ENCODE results near the gene ADCY5.

Gene ADCY5

DNA sequence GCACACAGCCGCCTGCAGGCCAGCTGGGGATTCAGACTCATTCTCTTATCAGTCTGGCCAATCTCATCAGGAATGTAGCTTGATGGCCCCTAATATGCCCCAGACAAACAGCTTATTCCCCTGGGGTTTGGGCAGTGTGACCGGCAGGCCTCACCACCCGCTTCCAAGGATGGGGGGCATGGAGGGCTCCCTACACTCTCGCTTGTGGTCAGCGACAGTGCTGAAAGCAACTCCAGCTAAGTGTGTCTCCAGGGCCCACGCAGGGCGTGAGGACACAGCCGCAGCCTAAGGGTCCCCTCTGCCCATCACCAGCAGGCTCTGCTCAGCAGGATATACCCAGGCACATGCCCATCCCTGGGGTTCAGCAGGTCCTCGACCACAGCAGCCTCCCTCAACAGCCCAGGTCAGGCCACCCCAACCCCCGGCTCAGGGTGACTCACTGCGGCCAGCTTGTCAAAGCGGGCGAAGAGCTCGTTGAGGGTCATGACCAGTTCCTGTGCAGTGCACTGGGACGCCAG, 116.7 kb downstream of the ADCY5 start:
- Mint-ChIP-seq H3K27me3 (peaks cover 11% of the 10 kb centered on the region), H3K4me3 (no peak overlapping the region), H3K27ac (no peak overlapping the region), H3K4me1 (peaks cover 10% of the 10 kb centered on the region), H3K9me3 (no peaks in the 10 kb centered on the region)
- DNase-seq (no peak), ATAC-seq (no peak)

DNA sequence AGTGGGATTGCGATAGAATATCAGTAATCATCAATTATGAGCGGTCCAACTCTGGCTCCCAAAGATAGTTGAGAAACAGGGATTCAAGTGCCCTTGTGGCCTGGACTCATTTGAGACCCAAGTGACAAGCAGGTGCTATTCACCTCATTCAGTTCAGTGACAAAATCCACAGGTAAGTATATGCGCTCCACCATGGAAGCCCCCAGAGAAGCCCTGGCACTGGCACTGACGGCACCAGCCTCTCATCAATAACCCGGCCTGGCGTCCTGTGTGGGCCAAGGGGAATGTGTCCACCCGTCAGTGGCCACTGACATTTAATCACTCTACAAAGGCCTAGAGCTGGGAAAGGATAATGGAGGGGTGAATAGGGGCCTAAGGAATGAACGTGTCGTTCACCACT, 117.2 kb downstream of the ADCY5 start:
- H3K4me3 Mint-ChIP-seq, result no peak overlapping the region
- H3K27me3 Mint-ChIP-seq, result peaks cover 11% of the 10 kb centered on the region
- H3K9me3 Mint-ChIP-seq, result no peaks in the 10 kb centered on the region
- ATAC-seq (no peak), DNase-seq (no peak)
- no peak overlapping the region for H3K27ac Mint-ChIP-seq
- H3K4me1 Mint-ChIP-seq, result peaks cover 10% of the 10 kb centered on the region

DNA sequence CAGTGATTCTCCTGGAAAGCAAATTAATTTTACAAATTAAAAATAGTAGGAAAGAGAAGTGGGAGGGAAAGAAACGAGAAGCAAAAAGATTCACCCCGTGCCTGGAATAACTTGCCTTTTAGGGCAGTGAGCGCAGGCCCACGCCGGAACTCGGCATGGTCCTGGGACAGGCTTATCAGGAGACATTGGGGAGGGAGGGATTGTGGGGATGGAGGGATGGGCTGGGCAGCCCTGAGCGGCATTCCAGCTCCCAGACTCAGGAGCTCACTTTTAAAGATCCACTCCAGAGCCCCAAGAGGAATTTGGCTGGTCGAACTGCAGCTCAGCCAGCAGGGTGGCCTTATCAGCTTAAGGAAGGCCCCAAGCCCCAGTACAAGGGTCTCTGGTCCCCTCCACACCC, 117.9 kb downstream of the ADCY5 start:
- Mint-ChIP-seq H3K4me3 (no peak overlapping the region), H3K27me3 (peaks cover 11% of the 10 kb centered on the region), H3K9me3 (no peaks in the 10 kb centered on the region), H3K4me1 (peaks cover 10% of the 10 kb centered on the region), H3K27ac (no peak overlapping the region)
- no peak for DNase-seq
- no peak for ATAC-seq

DNA sequence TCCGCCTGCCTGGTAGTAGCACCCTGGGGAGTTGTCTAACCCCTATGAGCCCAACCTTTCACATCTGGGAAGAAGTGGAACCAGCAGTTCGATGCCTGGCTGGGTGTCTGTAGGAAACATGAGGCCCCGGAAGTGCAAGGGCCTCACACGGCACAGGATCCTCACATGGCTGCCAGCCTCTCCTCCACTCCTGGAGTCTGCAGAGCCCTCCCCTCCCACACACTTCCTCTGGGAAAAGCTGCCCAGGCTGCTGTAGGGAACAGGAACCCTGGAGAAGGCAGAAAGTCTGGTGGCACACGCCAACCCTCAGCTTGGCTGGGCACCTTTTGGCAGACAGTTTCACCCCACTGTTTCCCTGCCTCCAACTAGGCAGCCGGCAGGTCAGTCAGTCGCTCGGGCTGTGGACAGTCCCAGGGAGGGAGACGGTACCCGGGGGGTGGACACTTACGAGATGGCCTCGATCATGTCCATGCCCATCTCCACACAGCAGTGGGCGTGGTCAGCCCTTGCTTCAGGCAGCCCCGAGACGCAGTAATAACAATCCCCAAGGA, 118.4 kb downstream of the ADCY5 start:
- H3K27ac Mint-ChIP-seq, result no peak overlapping the region
- no peak for ATAC-seq
- peaks cover 9% of the 10 kb centered on the region for H3K4me1 Mint-ChIP-seq
- DNase-seq, result no peak
- no peaks in the 10 kb centered on the region for H3K9me3 Mint-ChIP-seq
- no peak overlapping the region for H3K4me3 Mint-ChIP-seq
- H3K27me3 Mint-ChIP-seq, result peaks cover 11% of the 10 kb centered on the region

DNA sequence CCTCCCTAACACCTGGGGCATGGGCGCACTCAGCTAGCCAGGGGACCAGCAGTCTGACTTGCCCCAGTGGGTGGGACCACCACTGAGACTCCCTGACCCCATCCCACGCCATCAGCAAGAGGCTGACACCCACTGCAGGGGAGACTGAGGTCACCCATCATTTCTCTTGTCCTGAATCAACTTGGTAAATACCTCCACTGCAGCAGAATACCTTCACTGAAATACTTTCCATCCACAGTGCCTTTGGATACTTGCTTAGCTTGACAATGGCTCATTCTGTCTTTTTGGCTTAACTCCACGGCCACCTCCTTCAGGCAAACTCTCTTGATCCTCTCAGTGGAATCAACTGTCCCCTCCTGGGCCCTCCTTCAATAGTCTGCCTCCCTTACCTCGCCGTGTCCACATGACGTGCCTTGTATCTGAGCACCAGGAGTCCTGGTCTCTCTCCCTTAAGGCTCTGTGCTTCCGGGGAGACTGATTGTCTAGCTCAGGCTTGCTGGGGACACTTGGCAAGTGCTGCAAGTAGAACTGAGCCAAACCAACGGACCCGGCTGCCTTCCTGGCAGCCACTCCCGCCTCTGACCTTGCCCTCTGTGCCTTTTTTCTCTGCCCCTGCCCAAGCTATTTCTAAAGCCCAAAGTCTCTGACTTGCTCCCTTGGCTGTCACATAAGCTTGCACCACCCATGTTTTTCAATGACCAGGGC, 119.1 kb downstream of the ADCY5 start:
- H3K4me3 Mint-ChIP-seq, result no peak overlapping the region
- ATAC-seq, result no peak

DNA sequence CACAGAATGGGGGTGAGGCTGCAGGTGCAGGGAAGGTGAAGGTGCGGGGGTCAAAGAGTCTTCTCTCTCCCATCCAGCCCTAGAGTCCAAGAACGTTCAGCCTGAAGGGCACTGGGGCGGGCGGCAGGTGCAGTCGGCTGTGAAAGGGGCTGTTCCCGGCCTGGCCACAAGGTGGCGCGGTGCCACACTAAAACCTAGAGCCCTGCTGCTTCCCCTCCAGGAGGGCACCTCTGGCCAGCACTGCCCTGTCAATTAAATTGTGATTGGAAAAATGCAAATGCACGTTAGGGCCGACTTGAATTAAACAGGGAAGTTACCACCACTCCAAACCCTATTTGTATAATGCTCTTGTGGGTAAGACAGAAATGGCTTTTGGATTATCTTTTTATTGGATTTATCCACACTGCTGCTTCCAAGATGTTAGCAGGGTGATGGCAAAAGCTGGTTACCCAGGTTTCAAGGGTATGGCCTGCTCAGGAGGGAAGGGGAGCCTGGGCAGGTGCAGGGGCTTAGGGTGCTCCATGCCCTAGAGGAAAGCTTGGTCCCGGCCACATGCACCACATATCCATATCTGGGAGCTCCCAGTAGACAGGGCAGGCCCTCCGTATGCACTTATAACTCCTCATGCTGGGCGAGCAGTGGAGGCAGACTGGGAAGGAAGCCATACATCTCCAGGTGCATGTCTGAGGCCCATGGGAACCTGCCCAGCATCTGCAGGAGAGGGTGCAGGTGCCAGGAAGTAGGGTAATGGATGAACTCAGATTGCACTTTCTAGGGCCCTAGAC, 119.8 kb downstream of the ADCY5 start:
- H3K27me3 Mint-ChIP-seq, result peaks cover 11% of the 10 kb centered on the region
- H3K9me3 Mint-ChIP-seq, result no peaks in the 10 kb centered on the region
- ATAC-seq (peak; percentile 65), DNase-seq (peak; percentile 68 to 78)
- no peaks in the 10 kb centered on the region for H3K4me1 Mint-ChIP-seq
- no peak overlapping the region for H3K27ac Mint-ChIP-seq
- no peak overlapping the region for H3K4me3 Mint-ChIP-seq

More for the DNA sequence above, 119.1 kb downstream of the ADCY5 start:
- H3K4me1 Mint-ChIP-seq, result peaks cover 2% of the 10 kb centered on the region
- no peak for DNase-seq
- H3K9me3 Mint-ChIP-seq, result no peaks in the 10 kb centered on the region
- H3K27ac Mint-ChIP-seq, result no peak overlapping the region
- peaks cover 11% of the 10 kb centered on the region for H3K27me3 Mint-ChIP-seq

DNA sequence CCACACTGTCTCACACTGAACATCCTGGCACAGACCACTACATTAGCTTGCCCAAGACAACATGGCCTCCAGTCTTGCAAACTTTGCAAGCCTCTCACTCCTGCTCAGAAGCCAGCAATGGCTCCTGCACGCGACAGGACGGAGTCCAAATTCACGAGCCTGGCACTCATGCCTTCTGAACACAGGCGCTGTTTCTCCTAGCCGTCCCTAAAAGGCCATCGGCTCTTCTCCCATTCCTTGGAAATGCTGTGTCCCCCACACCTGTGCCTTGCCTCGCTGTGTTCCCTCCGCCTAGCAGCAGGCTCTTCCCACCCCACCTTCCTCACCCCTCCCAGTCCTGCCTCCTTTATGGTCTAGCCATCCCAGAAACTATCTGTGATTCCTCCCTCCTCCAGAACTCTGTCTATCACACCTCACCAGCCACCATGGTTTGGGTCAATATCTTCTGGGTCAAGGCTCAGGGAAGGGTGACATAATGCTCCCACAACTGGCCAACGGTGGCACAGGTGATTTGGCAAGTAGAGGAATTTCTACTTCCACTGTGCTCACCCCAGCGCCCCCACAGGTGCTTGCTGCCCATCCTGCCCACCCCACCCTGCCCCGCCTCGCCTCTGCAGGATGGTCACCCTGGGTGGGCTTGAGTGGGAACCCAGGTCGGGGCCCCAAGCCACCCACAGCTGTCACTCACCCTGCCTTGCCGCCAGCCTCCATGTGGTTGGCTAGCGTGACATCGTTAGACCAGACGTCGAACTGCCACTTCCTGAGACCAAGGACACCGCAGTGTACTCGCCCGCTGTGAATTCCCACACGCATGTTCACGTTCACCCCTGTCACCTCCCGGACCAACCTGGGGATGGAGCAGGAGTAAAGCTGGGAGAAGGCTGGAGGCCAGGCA, 120.7 kb downstream of the ADCY5 start:
- ATAC-seq, result no peak
- H3K4me1 Mint-ChIP-seq, result no peaks in the 10 kb centered on the region
- H3K9me3 Mint-ChIP-seq, result no peaks in the 10 kb centered on the region
- H3K27me3 Mint-ChIP-seq, result peaks cover 14% of the 10 kb centered on the region
- no peak overlapping the region for H3K27ac Mint-ChIP-seq
- H3K4me3 Mint-ChIP-seq, result no peak overlapping the region
- no peak for DNase-seq

DNA sequence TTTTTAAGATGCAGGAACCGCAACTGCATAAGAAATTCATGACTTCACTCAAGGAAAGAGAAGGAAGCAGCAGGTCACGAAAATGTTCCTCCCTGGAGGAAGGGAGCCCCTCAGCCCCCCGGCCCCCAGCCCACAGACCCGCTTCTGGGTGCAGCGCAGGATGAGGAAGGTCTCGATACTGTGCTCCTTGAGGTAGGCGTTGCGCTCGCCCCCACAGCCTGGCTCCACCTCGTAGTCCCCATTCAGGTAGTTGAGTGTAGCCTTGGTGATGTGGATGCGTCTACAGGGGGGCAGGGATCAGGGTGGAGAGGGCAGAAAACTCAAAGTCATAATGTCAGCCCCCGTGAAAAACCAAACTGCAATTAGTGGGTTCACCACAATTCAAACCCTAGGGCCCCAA, 121.4 kb downstream of the ADCY5 start:
- H3K27me3 Mint-ChIP-seq, result peaks cover 20% of the 10 kb centered on the region
- no peaks in the 10 kb centered on the region for H3K9me3 Mint-ChIP-seq
- no peaks in the 10 kb centered on the region for H3K4me1 Mint-ChIP-seq
- DNase-seq (no peak), ATAC-seq (no peak)
- H3K27ac Mint-ChIP-seq, result no peak overlapping the region
- H3K4me3 Mint-ChIP-seq, result no peak overlapping the region

DNA sequence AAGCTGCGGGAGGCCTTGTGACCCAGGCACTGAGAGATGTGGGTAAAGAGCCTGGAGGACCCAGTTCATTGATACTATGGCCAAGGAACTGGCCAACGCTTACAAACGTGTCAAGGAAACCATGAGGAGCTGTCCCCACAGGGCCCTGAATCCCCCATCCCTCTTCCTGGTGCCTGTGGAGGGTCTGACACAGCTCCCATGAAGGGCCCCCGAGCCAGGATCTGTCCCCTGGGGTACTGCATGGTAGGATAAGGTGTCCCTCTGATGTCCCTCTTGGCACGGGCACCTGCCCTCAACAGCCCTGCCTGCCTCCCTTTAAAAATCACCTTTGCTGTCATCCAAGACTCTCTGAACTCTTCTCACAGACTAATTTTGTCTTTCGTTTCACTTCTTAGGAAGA, 122.4 kb downstream of the ADCY5 start:
- Mint-ChIP-seq H3K27ac (no peak overlapping the region), H3K4me1 (no peaks in the 10 kb centered on the region), H3K27me3 (peaks cover 20% of the 10 kb centered on the region), H3K9me3 (no peaks in the 10 kb centered on the region), H3K4me3 (no peak overlapping the region)
- DNase-seq (no peak), ATAC-seq (no peak)

DNA sequence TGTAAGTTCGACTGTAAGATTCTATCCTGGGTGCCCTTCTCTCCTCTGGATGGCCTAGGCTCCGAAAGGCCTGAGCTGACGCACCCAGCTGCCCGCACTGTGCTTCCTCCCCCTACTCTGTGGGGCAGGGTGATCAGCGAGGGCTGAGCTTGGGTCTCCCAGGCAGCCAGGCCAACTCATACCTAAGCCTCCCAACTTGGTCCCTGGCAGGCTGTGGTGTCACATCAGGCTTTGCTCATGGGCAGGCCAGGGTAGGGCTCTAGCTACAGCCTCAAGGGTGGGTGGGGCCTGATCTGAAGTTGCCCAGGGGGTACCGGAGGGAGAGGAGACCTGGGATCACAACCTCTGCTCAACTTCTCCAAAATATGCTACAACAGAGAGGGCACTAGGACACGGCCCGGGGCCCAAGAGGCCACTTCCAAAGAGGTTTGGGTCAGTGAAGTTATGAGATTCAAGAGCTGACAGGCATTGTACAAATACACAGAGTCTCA, 123.1 kb downstream of the ADCY5 start:
- ATAC-seq (no peak), DNase-seq (no peak)
- Mint-ChIP-seq H3K4me3 (no peak overlapping the region), H3K4me1 (no peaks in the 10 kb centered on the region), H3K9me3 (no peaks in the 10 kb centered on the region), H3K27ac (no peak overlapping the region), H3K27me3 (peaks cover 20% of the 10 kb centered on the region)

DNA sequence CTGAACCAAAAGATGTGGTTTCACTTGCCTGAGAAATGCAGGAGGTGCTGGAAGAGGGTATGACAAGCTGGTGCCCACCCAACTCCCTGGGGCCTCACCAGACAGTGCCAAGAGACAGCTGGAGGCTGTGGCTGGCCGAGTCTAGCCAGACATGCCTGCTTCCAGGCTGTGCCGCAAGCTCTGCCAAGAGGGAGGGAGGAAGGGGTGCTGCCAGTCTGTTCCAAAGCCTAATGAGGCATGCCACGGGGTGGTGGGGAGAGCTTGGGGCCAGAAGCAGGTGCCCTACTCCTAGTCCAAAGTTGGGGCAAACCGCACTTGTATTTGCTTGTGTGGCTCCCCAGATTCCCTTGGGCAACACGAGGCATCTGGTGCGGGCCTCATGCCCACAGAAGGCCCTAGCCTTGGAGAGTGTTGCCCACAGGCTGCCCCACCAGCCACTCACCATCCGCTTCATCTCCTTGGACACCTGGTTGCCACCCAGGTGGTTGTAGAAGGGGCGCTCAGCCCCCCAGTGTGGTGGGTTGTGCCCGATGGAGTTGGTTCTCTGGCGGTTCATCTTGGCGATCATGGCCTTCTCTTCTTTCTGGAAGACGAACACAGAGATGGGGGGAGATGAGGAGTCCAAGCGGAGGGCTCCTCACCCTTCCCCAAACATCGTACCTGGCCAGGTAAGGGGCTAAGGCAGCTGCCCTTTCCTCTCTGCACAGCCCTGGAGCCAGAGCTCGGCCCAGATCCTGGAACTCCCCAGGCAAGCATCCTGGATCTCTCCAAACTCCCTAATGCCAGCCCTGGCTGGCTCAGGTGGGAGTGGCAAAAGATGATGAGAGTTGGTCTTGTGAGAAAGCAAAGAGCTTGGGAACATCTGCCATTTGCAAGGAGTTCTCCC, 123.8 kb downstream of the ADCY5 start:
- DNase-seq (no peak), ATAC-seq (no peak)
- H3K4me3 Mint-ChIP-seq, result no peak overlapping the region
- no peaks in the 10 kb centered on the region for H3K9me3 Mint-ChIP-seq
- no peak overlapping the region for H3K27ac Mint-ChIP-seq
- H3K4me1 Mint-ChIP-seq, result no peaks in the 10 kb centered on the region
- H3K27me3 Mint-ChIP-seq, result peaks cover 20% of the 10 kb centered on the region

DNA sequence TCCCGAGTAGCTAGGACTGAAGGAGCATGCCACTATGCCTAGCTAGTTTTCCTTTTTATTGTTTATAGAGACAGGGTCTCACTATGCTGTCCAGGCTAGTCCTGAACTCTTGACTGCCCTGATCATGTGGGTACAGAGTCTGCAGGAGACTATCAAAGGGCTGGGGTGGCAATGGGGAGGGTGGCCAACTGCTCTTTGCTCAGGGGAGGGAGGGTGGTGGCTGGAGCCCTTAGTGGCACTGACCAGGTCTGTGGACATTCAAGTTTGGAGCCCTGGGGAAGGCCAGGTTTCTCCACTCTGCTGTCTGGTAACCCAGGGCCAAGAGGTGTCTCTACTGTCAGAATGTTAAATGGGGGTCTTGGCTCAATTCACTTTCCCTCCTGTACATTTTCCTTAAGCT, 125.1 kb downstream of the ADCY5 start:
- Mint-ChIP-seq H3K27ac (peak overlapping the region in 1 of 2 donors; percentile 86), H3K27me3 (peaks cover 20% of the 10 kb centered on the region), H3K4me3 (no peak overlapping the region), H3K9me3 (no peaks in the 10 kb centered on the region), H3K4me1 (no peaks in the 10 kb centered on the region)
- no peak for ATAC-seq
- no peak for DNase-seq

DNA sequence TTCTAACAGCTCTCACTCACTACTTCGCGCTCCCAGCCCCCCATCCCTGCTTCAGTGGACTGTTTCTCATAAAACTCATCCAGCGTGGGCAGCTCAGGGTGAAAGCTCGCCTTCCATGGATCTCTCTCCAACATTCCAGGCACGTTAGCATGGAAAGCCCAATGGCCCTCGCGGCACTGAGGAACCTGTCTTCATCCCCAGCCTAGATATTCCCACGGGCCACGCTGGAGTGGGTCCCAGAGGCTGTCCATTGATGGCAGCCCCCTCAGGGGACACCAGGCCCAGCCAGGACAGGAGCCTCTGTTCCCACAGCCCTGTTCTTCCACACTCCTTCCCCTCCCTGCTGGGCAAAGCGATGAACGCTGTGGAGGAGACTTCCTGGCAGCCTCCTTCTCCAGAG, 126.0 kb downstream of the ADCY5 start:
- H3K27ac Mint-ChIP-seq, result no peak overlapping the region
- H3K4me1 Mint-ChIP-seq, result no peaks in the 10 kb centered on the region
- no peak for DNase-seq
- ATAC-seq, result no peak
- H3K27me3 Mint-ChIP-seq, result peaks cover 12% of the 10 kb centered on the region
- H3K9me3 Mint-ChIP-seq, result no peaks in the 10 kb centered on the region
- H3K4me3 Mint-ChIP-seq, result no peak overlapping the region

DNA sequence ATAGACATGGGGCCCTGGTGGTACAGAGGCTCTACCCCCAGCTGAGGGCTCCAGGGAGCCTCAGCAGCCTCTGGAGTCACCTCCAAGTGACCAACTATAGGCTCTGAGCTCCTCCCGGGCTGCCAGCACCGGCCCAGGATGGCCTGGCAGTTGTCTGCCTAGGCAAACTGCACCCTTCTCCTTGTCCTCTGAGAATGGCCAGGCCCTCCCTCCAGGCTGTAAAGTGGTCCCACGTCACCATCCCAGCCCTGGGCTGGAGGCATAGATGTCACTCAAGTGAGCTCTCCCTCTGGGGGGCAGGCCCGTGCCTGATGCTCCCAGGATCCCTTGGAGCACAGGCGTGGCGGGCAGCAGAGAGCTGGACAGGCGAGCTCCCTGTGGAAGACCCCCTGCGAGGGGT, 127.1 kb downstream of the ADCY5 start:
- Mint-ChIP-seq H3K27ac (no peak overlapping the region), H3K9me3 (no peaks in the 10 kb centered on the region), H3K27me3 (peaks cover 8% of the 10 kb centered on the region), H3K4me1 (no peaks in the 10 kb centered on the region), H3K4me3 (no peak overlapping the region)
- ATAC-seq, result no peak
- no peak for DNase-seq
